ENCODE data around the gene IYD.

GRCh38 chr6:150353445-150353844 is 15.4 kb upstream of the IYD start:
- TF ChIP-seq CTCF (optimal IDR thresholded peaks at IDR 0.05 in 1 of 3, IDR thresholded peaks at IDR 0.05 in 1 of 3, conservative IDR thresholded peaks at IDR 0.05 in 1 of 3; ENCODE audit: extremely low read depth in 1 of 3, insufficient read depth in 2 of 3, low read length in 3 of 3) (no peak), EZH2 (IDR thresholded peaks at IDR 0.05; ENCODE audit: low read length) (no peak)
